ENCODE measurements around the gene ANKFY1.
A peak's percentile ranks its signal among the peaks of the same experiment; 100 is the strongest.

The ANKFY1 gene

DNA sequence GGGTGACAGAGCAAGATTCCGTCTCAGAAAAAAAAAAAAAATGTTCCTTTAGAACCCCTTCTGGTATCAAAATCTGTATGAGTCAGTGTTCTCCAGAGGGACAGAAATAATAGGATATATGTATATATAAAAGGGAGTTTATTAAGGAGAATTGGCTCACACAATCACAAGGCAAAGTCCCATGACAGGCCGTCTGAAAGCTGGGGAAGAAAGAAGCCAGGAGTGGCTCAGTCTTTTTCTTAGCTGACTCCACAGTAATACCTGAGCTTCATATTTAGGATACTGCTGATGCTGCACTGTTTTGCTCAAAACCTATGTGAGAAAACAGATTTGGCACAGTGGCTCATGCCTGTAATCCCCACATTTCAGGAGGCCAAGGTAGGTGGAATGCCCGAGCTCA is 143.4 kb downstream of the ANKFY1 start:
- Mint-ChIP-seq H3K9me3 (no peaks in the 10 kb centered on the region), H3K4me3 (no peak overlapping the region), H3K36me3 (peaks cover 90% of the 10 kb centered on the region), H3K4me1 (peaks cover 6% of the 10 kb centered on the region), H3K27ac (no peak overlapping the region)
- no peak for DNase-seq (ENCODE audit: low spot score in 2 of 2)
- no peak for ATAC-seq

GRCh38 chr17:4119299-4119698 is 144.5 kb downstream of the ANKFY1 start:
- no peaks in the 10 kb centered on the region for H3K4me1 Mint-ChIP-seq
- no peaks in the 10 kb centered on the region for H3K9me3 Mint-ChIP-seq

GRCh38 chr17:4118015-4118743 is 145.6 kb downstream of the ANKFY1 start:
- Mint-ChIP-seq H3K4me1 (no peaks in the 10 kb centered on the region), H3K4me3 (no peak overlapping the region), H3K27ac (peak overlapping the region; percentile 10), H3K9me3 (no peaks in the 10 kb centered on the region), H3K36me3 (peaks cover 98% of the 10 kb centered on the region)
- ATAC-seq, result no peak
- no peak for DNase-seq (ENCODE audit: low spot score in 2 of 2)

More at GRCh38 chr17:4119299-4119698, 144.5 kb downstream of the ANKFY1 start:
- no peak overlapping the region for H3K4me3 Mint-ChIP-seq
- ATAC-seq (no peak), DNase-seq (ENCODE audit: low spot score in 2 of 2) (no peak)
- peaks cover 98% of the 10 kb centered on the region for H3K36me3 Mint-ChIP-seq
- H3K27ac Mint-ChIP-seq, result peak overlapping the region; percentile 34

- Mint-ChIP-seq H3K36me3 (peaks cover 98% of the 10 kb centered on the region), H3K4me3 (no peak overlapping the region)
These were observed 147.3 kb downstream of the ANKFY1 start for GRCh38 chr17:4116516-4116915.

More at GRCh38 chr17:4116516-4116915, 147.3 kb downstream of the ANKFY1 start:
- H3K27ac Mint-ChIP-seq, result no peak overlapping the region
- no peaks in the 10 kb centered on the region for H3K4me1 Mint-ChIP-seq
- no peaks in the 10 kb centered on the region for H3K9me3 Mint-ChIP-seq
- ATAC-seq, result no peak
- DNase-seq (ENCODE audit: low spot score in 2 of 2), result no peak
